ENCODE data around the gene IL15RA. TPM values are rescaled to one million over a fixed set of nuclear protein-coding genes. Genes with fewer than 3 reads are reported as not detected.
A peak's percentile ranks its signal among the peaks of the same experiment; 100 is the strongest.

The IL15RA gene
- total RNA-seq, 6 donors from 2014 or later = 28.0 to 72.6 (median 35.1) TPM

GRCh38 chr10:5906651-5907050 lies 70.7 kb downstream of the IL15RA start:
- Histone ChIP-seq H3K27ac (peak overlapping the region in 3 of 4 donors; percentile 18 to 48 (median 26)), H3K4me1 (peaks cover 0 to 7% (median 2%) of the 10 kb centered on the region in 4 donors), H3K36me3 (peaks cover 9 to 40% (median 36%) of the 10 kb centered on the region in 4 donors), H3K27me3 (no peaks in the 10 kb centered on the region), H3K4me3 (no peak overlapping the region), H3K9me3 (no peaks in the 10 kb centered on the region)
- no peak for ATAC-seq (ENCODE audit: low FRiP score in 2 of 2)
- 86 to 89% methylated on average over 5 of the region's 5 CpGs for WGBS, 2 donors
- DNase-seq = no peak
- TF ChIP-seq CTCF (IDR thresholded peaks at IDR 0.05) (no peak), POLR2A (IDR thresholded peaks at IDR 0.05) (no peak), POLR2AphosphoS5 (IDR thresholded peaks at IDR 0.05) (no peak), EP300 (IDR thresholded peaks at IDR 0.05) (no peak)

- H3K4me1 ChIP-seq = peaks cover 0 to 7% (median 2%) of the 10 kb centered on the region in 4 donors
- H3K36me3 ChIP-seq = peaks cover 7 to 33% (median 29%) of the 10 kb centered on the region in 4 donors
- ATAC-seq (ENCODE audit: low FRiP score in 2 of 2) (peak in 1 of 2 donors; percentile 74), DNase-seq (peak in 1 of 2 donors; percentile 26)
- H3K27ac ChIP-seq = peak overlapping the region in 3 of 4 donors; percentile 18 to 48 (median 26)
- H3K27me3 ChIP-seq = no peaks in the 10 kb centered on the region
- H3K4me3 ChIP-seq = no peak overlapping the region
- no peaks in the 10 kb centered on the region for H3K9me3 ChIP-seq
- TF ChIP-seq EP300 (IDR thresholded peaks at IDR 0.05) (no peak), POLR2AphosphoS5 (IDR thresholded peaks at IDR 0.05) (no peak), CTCF (IDR thresholded peaks at IDR 0.05) (no peak), POLR2A (IDR thresholded peaks at IDR 0.05) (no peak)
- WGBS, 2 donors = 51 to 78% methylated on average over 5 to 9 of the region's 13 CpGs
Measured at GRCh38 chr10:5905854-5906507, 71.4 kb downstream of the IL15RA start.

GRCh38 chr10:5904227-5904626 lies 73.1 kb downstream of the IL15RA start:
- H3K4me1 ChIP-seq = peaks cover 0 to 7% (median 2%) of the 10 kb centered on the region in 4 donors
- DNase-seq = no peak
- H3K27ac ChIP-seq = no peak overlapping the region
- WGBS, 2 donors = 64 to 66% methylated on average over 4 of the region's 4 CpGs
- no peak for ATAC-seq (ENCODE audit: low FRiP score in 2 of 2)
- H3K27me3 ChIP-seq = no peaks in the 10 kb centered on the region
- TF ChIP-seq EP300 (IDR thresholded peaks at IDR 0.05) = no peak
- no peak for TF ChIP-seq POLR2A (IDR thresholded peaks at IDR 0.05)
- no peak for TF ChIP-seq CTCF (IDR thresholded peaks at IDR 0.05)
- no peak for TF ChIP-seq POLR2AphosphoS5 (IDR thresholded peaks at IDR 0.05)
- H3K36me3 ChIP-seq = peaks cover 0 to 16% (median 12%) of the 10 kb centered on the region in 4 donors
- H3K4me3 ChIP-seq = no peak overlapping the region
- no peaks in the 10 kb centered on the region for H3K9me3 ChIP-seq

GRCh38 chr10:5903563-5903962 lies 73.8 kb downstream of the IL15RA start:
- Histone ChIP-seq H3K36me3 (peaks cover 0 to 9% (median 6%) of the 10 kb centered on the region in 4 donors), H3K9me3 (no peaks in the 10 kb centered on the region), H3K27me3 (no peaks in the 10 kb centered on the region), H3K4me1 (peaks cover 0 to 7% (median 2%) of the 10 kb centered on the region in 4 donors), H3K4me3 (no peak overlapping the region), H3K27ac (no peak overlapping the region)
- no peak for TF ChIP-seq POLR2A (IDR thresholded peaks at IDR 0.05)
- TF ChIP-seq CTCF (IDR thresholded peaks at IDR 0.05) = no peak
- TF ChIP-seq POLR2AphosphoS5 (IDR thresholded peaks at IDR 0.05) = no peak
- no peak for TF ChIP-seq EP300 (IDR thresholded peaks at IDR 0.05)
- no peak for ATAC-seq (ENCODE audit: low FRiP score in 2 of 2)
- WGBS, 2 donors = 97 to 98% methylated on average over 6 of the region's 6 CpGs
- no peak for DNase-seq
